SK-N-SH treated with all-trans-retinoic acid at 6 μM for 48 hours (cell line): Measurements from ENCODE around the gene CEBPA.

ENCODE experiments used
- BACH2 ChIP-seq: fragments of 250-450 bp; sonication (Bioruptor Pico); IDR thresholded peaks from 2 replicates; pipeline ENCODE4 v1.9.0; 2021; ENCODE audit warnings: mild to moderate bottlenecking, borderline replicate concordance
- GLIS3 ChIP-seq: fragments of 250-450 bp; sonication (Bioruptor Pico); IDR thresholded peaks from 2 replicates; pipeline ENCODE4 v1.5.0; 2020; ENCODE audit warnings: mild to moderate bottlenecking, moderate library complexity
- RARB ChIP-seq: fragments of 250-450 bp; sonication (Bioruptor Pico); IDR thresholded peaks from 2 replicates; pipeline ENCODE4 v1.8.0; 2021; ENCODE audit warnings: mild to moderate bottlenecking, moderate library complexity
- TF ChIP-seq, protein P1 (sequence below): fragments of 250-450 bp; sonication (Bioruptor Pico); IDR thresholded peaks from 2 replicates; pipeline ENCODE4 v1.8.0; 2020; ENCODE audit warnings: mild to moderate bottlenecking, moderate library complexity, borderline replicate concordance

DNA sequence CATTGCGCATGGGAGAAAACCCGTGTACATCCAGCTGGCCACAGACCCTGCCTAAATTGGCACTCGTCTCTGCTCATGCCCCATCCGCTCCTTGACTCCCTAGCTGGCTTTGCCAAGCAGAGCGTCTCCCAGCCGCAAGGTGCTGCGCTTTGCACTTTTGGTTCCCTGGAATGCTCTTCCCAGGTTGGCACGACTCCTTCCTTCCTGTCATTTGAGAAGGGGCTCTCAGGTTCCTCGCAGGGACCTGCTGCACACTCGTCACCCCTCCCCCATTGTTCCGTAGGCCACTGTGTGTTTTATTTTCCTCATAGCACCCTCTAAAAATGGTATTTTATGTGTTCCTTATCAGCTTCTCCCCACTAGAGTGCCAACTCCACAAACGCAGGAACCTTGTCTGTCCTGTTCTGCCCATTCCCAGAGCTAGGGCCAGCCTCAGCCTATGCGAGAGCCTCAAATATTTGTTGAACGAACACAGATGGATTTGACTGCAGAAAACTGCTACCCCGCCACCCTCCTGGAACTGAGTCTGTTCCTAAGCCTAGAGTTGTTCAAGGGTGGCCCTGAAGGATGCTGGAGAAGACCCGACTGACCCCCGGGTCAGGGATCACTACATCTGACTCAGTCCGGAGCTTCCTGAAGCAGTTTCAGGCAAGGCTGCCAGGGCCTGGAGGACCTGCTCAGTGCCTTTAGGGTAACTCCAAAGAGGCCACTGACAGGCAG is 8.4 kb upstream of the CEBPA start:
- TF ChIP-seq, protein P1, sequence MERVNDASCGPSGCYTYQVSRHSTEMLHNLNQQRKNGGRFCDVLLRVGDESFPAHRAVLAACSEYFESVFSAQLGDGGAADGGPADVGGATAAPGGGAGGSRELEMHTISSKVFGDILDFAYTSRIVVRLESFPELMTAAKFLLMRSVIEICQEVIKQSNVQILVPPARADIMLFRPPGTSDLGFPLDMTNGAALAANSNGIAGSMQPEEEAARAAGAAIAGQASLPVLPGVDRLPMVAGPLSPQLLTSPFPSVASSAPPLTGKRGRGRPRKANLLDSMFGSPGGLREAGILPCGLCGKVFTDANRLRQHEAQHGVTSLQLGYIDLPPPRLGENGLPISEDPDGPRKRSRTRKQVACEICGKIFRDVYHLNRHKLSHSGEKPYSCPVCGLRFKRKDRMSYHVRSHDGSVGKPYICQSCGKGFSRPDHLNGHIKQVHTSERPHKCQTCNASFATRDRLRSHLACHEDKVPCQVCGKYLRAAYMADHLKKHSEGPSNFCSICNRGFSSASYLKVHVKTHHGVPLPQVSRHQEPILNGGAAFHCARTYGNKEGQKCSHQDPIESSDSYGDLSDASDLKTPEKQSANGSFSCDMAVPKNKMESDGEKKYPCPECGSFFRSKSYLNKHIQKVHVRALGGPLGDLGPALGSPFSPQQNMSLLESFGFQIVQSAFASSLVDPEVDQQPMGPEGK (CRISPR knock-in tag): no peak
- TF ChIP-seq RARB (CRISPR knock-in tag) (no peak), BACH2 (CRISPR knock-in tag) (no peak), GLIS3 (CRISPR knock-in tag) (no peak)
